GM12873 (cell line): ENCODE measurements around the gene HSPG2.

Source experiments
- TF ChIP-seq, protein P1 (sequence below): IDR thresholded peaks from 2 replicates; pipeline ENCODE4 v1.5.1; 2012; ENCODE audit warnings: low read depth, mild to moderate bottlenecking, moderate library complexity, low read length, control low read depth; ENCODE audit not compliant: insufficient read depth; ENCODE audit errors: missing control alignments

The HSPG2 gene

DNA sequence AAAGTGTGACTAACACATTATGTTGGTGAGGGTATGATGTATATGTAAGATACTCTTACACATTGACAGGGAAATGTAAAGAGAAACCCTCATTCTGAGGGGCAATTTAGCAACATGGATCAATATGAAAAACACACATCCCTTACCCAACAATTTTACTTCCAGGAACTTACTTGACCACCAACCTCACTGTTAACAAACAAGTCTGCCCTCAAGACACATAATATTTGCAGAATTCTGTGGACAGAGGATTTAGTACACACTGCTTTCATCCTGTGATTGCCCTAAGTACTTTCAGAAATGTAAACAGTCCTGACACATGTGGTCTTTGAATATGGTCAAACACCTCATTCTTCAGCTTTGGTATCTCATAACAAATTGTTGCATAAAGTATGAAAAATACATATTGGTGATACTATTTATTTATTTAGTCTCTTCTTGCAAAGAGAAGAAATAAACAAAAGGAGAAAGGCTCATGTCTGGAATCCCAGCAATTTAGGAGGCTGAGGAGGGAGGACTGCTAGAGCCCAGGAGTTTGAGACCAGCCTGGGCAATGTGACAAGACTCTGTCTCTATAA, 161.0 kb downstream of the HSPG2 start:
- TF ChIP-seq, protein P1, sequence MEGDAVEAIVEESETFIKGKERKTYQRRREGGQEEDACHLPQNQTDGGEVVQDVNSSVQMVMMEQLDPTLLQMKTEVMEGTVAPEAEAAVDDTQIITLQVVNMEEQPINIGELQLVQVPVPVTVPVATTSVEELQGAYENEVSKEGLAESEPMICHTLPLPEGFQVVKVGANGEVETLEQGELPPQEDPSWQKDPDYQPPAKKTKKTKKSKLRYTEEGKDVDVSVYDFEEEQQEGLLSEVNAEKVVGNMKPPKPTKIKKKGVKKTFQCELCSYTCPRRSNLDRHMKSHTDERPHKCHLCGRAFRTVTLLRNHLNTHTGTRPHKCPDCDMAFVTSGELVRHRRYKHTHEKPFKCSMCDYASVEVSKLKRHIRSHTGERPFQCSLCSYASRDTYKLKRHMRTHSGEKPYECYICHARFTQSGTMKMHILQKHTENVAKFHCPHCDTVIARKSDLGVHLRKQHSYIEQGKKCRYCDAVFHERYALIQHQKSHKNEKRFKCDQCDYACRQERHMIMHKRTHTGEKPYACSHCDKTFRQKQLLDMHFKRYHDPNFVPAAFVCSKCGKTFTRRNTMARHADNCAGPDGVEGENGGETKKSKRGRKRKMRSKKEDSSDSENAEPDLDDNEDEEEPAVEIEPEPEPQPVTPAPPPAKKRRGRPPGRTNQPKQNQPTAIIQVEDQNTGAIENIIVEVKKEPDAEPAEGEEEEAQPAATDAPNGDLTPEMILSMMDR: no peak

DNA sequence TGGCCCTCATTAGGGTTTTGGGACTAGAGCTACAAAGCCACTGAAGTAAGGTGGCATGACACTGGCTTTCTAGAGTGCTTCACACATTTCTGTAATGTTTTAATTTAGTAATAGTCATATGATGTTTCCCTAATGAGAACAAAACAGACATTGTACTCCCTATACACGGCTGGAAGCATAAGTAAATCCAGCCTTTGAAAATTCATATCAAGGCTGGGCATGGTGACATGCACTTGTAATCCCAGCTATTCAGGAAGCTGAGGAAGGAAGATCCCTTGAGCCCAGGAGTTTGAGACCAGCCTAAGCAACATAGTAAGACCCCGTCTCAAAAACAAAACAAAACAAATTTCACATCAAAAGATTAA, 161.6 kb downstream of the HSPG2 start:
- TF ChIP-seq, protein P1: no peak

GRCh38 chr1:21774835-21775549, 162.1 kb downstream of the HSPG2 start:
- TF ChIP-seq, protein P1: no peak

- TF ChIP-seq, protein P1: no peak
These were observed 163.5 kb downstream of the HSPG2 start for GRCh38 chr1:21773585-21773984.
